HTR-8/SVneo (cell line): ENCODE results near the gene PRMT7.
A peak's percentile ranks its signal among the peaks of the same experiment; 100 is the strongest.

Experiments
- DNase-seq: peaks from one replicate; pipeline ENCODE4 v3.0.0; 2011; ENCODE audit warnings: low spot score, mixed read lengths; ENCODE audit not compliant: insufficient read length
- FAIRE-seq: peaks from 2 replicates; lab custom pipeline; 2011; peaks lifted over from hg19 to GRCh38; lab: Jason Lieb, UNC

Gene PRMT7

DNA sequence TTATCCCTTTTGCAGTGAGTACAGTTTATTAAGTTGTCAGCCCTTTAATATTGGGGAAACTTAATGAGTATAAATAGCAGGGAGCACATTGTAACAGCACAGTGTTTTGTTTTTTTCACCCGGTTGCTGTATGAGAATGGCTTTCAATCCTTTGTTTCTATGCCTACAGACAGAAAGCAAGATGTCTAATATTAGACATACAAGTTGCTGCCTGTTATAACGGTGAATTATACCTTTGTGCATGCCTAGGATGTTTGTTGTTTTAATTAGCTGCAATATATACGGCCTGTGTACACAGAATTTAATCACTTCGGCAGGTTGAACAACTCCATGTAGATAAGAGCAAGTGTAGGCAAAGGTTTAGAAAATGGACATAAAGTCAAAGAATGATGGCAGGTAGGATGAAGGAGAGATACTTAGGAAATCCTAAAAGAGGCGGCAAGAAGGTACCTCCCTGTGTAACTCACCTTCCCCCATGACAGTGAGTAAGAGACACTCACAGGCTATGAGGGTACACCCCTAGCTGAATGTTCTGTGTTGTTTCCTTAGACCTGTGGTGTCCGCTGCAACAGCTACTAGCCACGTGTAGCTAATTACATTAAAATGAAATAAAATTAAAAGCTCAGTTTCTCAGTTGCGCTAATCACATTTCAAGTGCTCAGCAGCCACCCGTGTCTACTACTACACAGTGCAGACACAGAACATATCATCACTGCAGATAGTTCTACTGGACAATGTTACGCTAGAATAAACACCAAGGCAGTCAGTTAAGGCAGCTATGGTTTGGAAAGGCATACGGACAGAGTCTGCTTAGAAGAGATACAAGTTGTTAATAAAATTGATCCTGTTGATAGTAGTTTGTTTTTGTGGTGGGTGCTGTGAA, 11.0 kb upstream of the PRMT7 start:
- no peak for DNase-seq
- no peak for FAIRE-seq

DNA sequence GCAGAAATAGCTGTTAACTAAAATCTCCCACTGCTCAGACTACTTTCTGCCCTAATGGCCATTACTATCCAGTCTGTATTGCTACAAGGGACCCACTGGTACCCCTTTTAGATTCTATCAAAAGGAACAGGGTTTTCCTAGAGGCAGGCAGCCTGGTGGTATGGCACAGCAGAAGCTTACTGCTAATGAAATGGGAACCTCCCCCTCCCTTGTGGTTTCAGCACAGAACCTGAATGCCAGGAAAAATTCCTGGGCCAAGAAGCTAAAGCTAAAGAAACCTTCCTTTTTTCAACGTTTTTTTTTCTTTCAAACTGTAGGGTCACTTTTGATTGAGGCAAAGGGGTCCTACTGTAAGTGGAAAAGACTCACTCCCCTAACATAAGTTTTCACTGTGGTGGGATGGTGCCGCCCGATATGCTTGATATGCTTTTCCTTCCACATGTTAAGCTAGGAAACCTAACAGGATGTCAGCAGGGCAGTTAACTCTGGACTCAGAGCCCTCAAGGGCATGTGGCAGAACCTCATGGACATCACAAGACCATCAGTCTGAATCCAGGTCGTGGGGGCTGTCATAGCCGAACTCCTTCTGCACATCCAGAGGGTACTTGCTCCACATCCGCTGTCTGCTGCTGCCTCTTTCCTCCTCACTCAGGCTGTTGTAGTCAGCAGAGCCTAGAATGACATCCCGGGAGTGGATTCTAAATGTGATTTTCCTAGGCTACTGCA, 9.9 kb upstream of the PRMT7 start:
- no peak for DNase-seq
- no peak for FAIRE-seq

DNA sequence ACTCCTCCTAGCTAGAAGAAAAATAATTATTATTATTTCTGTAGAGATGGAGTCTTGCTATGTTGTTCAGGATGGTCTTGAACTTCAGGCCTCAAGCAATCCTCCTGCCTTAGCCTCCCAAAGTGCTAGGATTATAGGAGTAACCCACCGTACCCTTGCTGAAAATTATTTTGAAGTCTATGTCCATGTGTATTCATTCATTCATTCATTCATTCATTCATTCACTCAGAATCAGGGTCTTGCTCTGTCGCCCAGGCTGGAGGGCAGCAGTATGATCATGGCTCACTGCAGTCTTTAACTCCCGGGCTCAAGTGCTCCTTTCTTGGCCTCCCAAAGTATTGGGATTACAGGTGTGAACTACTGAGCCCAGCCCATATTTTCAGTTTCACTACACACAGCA, 4.2 kb upstream of the PRMT7 start:
- no peak for DNase-seq
- no peak for FAIRE-seq

DNA sequence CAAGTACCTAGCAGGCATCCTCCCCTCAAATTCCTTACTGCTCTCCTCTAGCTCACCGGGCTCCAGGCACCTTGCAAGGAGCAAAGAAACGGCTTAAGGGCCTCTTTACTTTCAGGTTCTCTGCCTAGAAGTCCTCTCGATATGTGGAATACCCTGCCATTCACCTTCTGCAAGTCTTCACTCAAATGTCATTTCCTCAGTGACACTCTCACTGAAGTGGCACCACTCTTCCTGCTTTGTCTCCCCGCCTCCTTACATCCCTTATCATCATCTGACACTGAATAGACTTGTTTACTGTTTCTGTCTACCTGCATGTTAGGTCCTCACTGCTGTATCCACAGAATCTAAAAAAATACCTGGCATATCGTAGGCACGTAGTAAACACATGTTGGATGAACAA, 1.0 kb upstream of the PRMT7 start:
- FAIRE-seq = no peak
- no peak for DNase-seq

DNA sequence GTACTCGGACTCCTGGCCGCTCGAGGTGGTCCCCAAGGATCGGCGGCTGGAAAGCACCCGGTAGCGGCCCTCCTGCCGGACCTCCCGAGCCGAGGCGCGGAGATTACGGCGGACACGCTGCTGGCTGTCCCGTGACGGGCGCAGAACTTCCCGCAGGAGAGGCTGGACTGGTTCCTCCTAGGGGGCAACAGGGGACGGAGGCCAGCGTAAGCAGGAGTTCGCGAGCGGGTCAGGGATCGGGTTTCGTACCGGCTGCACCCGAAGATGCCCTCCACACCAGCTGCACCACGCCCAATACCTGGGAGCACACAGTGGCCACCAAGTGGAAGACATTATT, 414 bp upstream of the PRMT7 start:
- DNase-seq (peak; percentile 57), FAIRE-seq (no peak)

DNA sequence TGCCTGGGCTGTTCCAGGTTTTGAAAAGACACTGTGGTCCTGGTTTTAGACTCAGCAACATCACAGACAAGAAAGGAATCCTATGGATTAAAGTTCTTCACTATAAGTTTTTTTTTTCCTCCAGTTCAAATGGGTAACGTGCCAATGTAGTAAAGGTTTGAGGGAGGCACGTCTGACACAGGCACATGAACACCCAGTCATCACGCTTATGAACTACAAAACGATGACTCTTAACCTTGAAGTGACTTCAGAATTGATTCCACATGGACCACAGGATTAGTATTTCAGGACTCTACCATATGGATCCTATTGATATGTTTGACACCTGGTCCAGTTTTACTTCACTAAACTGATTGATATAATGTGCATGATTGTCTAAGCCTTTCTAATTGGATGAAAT, 2.3 kb downstream of the PRMT7 start:
- DNase-seq = no peak

DNA sequence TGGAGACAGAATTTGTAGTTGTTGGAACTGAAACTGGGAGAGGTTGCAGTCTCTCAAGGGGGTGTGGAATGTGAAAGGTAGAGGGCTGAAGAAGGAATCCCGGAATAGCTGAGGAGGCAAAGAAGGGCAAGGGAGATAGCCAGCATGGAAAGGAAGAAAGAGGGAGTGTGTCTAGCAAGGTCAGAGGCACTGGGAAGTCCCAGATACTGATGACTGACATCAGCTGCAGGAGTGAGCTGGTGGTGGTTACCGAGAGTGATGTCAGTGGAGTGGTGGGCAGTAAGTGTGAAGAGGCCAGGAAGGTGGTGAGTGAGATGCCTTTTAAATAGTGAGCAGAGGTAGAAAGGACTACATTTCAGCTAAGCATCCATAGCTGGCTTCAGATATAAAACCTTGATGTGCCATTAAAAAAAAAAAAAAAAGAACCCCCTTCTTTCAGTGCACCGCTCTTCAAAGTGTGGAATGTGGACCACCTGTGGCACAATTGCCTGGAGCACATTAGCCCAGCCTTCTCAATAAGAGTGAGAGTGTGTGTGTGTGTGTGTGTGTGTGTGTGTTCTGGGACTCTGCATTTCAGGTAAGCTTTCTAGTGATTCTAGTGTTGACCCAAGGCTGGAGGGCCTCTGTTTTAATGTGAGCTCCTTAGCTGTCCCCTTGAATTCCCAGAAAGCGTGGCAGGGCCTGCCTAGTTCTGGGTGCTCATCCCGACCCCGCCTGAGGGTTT, 8.5 kb downstream of the PRMT7 start:
- FAIRE-seq (peak; percentile 4), DNase-seq (no peak)

More for the DNA sequence above, 2.3 kb downstream of the PRMT7 start:
- no peak for FAIRE-seq

DNA sequence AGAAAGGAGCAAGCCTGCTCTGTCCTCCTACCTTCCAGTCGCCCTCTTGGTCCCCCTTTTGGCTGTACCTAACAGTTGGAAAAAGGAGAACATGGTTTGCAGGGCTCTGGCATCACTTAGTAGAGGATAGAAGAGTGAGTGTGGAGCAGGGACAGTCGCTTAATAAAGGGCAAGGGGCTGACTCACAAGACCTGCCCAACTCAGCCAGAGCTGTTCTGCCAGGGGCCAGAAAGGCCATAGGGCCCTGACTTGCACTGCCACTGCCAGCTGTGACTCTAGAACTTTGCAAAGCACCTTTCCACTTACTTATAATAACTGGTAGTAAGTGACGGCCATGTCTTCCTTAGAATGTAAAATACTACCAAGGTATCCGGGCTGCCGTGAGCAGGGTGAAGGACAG, 13.5 kb downstream of the PRMT7 start:
- DNase-seq = no peak
- FAIRE-seq = no peak

DNA sequence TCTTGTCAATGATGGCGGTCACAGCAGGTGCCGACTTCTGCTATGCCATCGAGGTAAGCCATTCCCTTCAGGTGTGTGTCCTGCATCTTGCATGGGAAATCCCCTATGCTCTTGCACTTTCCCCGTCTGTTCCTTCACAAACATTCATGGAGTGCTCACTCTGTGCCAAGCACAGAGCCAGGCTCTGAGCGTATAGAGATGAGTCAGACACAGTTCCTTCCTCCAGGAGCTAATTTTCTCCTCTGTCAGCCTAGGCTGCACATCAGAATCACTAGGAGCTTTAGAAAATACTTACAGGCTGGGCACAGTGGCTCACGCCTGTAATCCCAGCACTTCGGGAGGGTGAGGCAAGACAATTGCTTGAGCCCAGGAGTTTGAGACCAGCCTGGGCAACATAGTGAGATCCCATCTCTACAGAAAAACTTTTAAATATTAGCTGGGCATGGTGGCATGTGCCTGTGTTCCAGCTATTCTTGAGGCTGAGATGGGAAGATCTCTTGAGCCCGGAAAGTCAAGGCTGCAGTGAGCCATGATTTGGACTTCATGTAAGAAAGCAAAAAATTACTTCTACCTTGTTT, 14.1 kb downstream of the PRMT7 start:
- no peak for FAIRE-seq
- DNase-seq = no peak

DNA sequence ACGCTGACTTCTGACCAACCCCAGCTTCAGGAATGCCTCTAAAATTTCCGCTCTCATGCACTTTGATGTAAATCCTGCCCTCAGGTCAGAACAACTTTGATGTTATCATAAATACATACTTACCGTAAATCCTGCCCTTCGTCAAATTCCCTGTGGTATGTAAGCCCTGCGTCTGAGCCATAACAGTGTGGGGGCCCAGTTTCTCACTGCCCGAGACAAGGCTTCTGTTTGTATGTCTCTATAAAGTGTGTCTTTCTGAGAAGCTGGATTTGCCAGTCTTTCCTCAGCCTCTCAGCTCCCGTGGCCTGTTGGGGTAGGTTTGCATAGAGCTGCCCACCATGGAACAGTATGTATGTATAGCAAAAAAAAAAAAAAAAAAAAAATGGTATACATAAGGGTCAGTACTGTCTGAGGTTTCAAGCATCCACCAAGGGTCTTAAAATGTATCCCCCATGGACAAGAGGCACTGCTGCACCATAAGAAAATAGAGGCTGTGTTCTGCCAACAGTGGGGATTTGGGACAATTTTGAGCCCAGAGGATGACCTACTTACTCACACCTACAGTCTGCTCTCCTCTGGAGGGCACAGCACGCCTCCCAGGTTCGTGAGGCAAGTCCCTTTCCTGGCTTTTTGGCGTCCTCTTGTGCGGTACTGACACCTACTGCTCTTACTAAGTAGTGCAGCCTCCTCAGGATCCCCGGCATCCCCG, 17.5 kb downstream of the PRMT7 start:
- peak; percentile 62 for FAIRE-seq
- peak; percentile 92 for DNase-seq

DNA sequence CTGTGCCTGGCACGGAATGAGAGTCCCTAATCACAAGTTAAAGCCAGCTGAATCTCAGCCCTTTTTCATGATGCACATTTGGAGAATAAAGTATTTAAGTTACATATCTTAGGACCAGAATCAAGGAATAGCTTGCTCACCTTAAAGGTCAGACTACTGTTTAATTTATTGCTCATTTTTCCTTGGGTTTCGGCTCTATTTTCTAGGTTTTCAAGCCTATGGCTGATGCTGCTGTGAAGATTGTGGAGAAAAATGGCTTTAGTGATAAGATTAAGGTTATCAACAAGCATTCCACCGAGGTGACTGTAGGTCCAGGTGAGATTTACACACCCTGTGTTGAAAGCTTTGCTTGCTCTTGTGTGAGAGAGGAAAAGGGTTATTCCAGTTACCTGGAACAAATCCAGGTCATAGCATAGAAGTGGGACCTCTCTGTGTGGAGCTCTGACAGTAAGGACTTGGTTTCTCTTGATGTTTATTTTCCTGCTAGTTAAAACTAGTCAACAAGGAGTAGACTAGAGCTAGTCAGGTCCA, 18.1 kb downstream of the PRMT7 start:
- DNase-seq (no peak), FAIRE-seq (no peak)

DNA sequence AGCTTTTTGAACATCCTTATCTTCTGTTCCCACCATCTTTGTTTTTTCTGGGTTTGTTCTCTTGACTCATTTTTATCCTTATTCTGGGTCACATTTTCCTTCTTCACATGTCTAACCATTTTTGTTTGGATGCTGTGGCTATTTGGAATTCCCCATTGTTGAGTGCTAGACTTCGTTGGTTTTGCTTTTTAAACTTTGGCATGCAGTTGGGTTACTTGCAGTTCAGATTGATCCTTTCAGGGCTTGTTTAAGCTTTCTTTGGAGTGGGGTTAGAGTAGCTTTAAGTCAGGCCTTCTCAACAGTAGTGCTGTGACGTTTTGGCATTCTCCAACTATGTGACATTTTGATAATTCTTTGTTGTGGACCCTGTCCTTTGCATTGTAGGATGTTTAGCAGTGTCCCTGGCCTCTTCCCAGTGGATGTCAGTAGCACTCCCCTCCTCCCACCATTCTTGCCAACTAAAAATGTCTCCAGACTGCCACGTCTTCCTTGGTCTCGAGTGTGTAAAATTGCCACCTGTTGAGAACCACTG, 21.1 kb downstream of the PRMT7 start:
- FAIRE-seq (no peak), DNase-seq (no peak)

DNA sequence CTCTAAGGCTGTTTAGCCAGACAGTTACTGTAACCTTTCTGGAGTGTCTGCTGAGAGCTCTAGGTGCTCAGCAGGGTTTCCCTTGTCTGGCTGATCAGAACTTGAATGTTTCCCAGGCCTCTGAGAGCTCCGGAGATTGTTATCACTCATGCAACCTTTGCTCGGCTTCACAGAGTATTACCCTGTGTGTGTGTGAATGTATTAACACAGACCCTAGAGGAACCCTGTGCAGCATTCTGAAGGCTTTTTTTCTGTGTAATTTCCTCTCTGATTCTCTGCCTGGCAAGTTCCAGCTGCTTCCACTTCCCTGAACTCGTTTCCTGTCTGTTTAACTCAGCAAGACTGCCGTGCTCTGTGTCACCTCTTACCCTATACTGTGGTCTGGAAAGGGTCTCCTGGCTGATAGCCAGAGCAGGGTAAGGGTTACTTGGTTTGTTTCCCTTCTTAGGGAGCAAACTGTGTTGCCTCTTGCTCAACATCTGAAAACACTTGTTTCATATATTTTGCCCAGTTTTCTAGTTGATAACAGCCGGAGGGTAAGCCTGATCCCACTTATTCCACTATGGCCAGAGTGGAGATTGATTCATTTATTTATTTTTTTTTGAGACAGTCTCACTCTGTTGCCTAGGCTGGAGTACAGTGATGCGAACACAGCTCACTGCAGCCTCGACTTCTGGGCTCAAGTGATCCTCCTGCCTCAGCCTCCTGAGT, 21.7 kb downstream of the PRMT7 start:
- FAIRE-seq = no peak
- DNase-seq = no peak

DNA sequence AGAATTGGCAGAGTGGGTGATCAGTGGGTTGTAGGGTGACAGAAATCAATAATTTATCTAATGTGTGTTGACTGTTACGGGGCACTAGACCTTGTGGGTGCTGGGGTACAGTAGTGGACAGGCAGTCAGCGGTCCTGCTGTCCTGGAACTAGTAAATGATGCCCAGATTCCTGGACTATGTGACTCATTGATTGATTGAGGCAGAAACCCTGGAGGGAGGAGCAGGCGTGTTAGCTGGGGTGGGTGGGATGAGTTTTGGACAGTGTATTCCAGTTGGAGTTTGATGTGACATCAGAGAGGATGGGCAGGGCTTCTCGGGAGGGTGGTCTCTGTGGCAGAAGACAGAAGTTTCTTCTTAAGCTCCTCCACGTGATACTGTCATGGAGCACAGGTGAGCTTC, 24.4 kb downstream of the PRMT7 start:
- FAIRE-seq (no peak), DNase-seq (peak; percentile 23)

DNA sequence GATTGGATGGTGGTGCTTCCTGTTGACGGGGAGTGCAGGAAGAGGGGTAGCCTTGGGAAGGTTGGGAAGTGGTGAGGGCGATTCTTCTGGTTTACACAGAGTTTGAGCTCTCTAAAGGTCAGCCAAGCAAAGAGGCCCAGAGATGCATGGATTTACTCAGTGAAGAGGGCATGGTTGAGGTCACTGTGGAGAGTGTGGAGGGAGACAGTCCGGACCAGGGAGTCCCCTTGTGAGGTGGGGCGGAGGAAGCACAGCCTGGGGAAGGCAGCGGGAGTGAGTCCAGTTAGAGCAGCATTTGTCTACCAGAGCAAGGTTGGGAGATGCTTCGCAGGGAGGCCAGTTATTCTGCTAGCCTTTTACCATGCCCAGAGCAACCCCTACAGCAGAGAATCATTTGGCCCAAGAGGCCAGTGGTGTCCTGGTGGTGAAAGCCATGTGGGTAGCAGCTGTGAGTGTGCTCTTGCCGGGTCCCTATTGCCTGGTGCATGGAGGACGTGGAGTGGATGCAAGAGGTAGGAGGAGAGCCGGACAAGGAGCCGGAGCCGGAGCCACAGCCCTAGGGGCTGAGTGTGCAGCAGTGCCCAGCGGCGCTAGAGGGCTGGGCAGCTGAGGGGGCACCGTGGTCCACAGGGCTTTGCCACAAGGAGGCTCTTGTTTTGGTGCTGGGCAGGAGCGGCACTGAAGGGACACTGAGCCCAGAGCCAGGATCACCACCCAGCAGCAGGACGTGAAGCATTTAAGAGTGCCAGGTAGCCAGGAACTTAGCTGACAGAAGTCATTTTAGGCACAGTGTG, 27.7 kb downstream of the PRMT7 start:
- no peak for FAIRE-seq
- no peak for DNase-seq

DNA sequence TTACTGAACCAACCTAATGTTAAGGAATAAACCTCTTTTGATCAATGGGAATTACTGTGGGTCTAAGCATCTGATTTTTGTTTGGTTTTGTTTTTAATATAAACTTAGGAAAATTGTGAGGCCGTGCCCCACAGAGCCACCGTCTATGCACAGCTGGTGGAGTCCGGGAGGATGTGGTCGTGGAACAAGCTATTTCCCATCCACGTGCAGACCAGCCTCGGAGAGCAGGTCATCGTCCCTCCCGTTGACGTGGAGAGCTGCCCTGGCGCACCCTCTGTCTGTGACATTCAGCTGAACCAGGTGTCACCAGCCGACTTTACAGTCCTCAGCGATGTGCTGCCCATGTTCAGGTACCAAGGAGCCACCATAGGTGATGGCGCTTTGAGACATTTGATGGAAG, 28.4 kb downstream of the PRMT7 start:
- FAIRE-seq = peak; percentile 55
- DNase-seq = no peak

DNA sequence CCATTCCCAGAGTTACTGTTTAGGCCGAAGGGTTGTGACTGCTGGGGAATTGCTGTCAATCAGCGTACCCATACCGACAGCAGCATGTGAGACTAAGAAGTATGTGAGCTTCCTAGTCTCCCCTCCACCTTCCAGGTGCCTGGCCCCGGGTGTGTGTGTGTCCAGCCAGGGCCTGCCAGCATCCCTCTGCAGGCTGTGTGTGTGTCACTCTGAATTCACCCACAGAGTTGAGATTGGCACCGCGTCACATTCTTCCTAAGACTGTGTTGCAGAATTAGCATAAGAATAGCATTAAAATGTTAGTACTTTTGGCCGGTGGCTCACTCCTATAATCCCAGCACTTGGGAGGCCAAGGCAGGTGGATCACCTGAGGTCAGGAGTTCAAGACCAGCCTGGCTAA, 31.8 kb downstream of the PRMT7 start:
- FAIRE-seq = no peak
- DNase-seq = no peak

DNA sequence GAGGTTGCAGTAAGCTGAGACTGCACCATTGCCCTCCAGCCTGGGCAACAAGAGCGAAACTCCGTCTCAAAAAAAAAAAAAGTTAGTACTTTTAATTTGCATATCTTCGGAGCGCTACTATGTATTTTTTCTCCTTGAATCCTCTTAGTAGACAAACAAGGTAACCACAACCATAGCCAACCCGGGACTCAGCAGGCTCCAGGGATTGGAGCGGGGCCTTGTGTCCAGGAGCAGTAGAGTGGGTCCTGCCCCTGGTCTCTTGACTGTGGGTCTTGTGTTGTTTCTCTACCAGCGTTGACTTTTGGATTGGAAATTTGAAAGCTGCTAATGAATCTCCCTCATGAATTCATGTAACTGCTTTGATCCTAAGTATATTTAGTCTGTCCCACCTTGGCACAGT, 32.3 kb downstream of the PRMT7 start:
- no peak for FAIRE-seq
- no peak for DNase-seq
